OCI-LY7 (cell line): ENCODE measurements around the gene SLC22A14. TPM values are rescaled to one million over a fixed set of nuclear protein-coding genes. Genes with fewer than 3 reads are reported as not detected.

ENCODE experiments used
- BruUV-seq: library from RNA; stranded (reverse); fragments of 400-500 nt; replicated peaks from 2 replicates; lab custom pipeline; 2021; lab: Mats Ljungman, UMichigan
- CTCF ChIA-PET: fragments of 300-600 bp; sonication (Branson Sonifier 250); formaldehyde crosslinking; loops from one replicate; lab custom pipeline; 2022; ENCODE audit warnings: antibody characterized with exemption; ENCODE audit not compliant: unreplicated experiment; lab: Charles Lee
- POLR2A ChIA-PET: fragments of 300-600 bp; sonication (Branson Sonifier 250); formaldehyde crosslinking; loops from one replicate; lab custom pipeline; 2022; ENCODE audit warnings: antibody characterized with exemption; lab: Charles Lee
- DNase-seq: peaks from one replicate; pipeline ENCODE4 v3.0.0-alpha.2; 2015; ENCODE audit warnings: low spot score
- H2AFZ ChIP-seq: fragments of 200-600 bp; sonication (generic), shearing (Covaris generic); 2 replicates; pipeline ENCODE4 v1.6.1; 2014; ENCODE audit warnings: mild to moderate bottlenecking, antibody characterized with exemption, low read length, moderate library complexity
- H3K27ac ChIP-seq: fragments of 200-600 bp; sonication (generic); 2 replicates; pipeline ENCODE4 v1.5.1; 2014; ENCODE audit warnings: mixed run types, low read depth, mild to moderate bottlenecking, moderate library complexity, low read length, inconsistent platforms; ENCODE audit not compliant: poor library complexity, severe bottlenecking
- H3K36me3 ChIP-seq: fragments of 200-600 bp; sonication (generic); 2 replicates; pipeline ENCODE4 v1.6.1; 2014; ENCODE audit warnings: mild to moderate bottlenecking, antibody characterized with exemption, low read length, moderate library complexity, mixed read lengths; ENCODE audit not compliant: insufficient read depth
- H3K4me1 ChIP-seq: fragments of 200-600 bp; sonication (generic); 2 replicates; pipeline ENCODE4 v1.5.1; 2014; ENCODE audit warnings: mild to moderate bottlenecking, low read length; ENCODE audit not compliant: insufficient read depth, poor library complexity, severe bottlenecking
- H3K4me2 ChIP-seq: fragments of 200-600 bp; sonication (generic); 2 replicates; pipeline ENCODE4 v1.6.1; 2014; ENCODE audit warnings: mild to moderate bottlenecking, low read length
- H3K4me3 ChIP-seq: fragments of 200-600 bp; sonication (generic); 2 replicates; pipeline ENCODE4 v1.5.1; 2014; ENCODE audit warnings: mild to moderate bottlenecking, low read depth, low read length; ENCODE audit not compliant: poor library complexity, severe bottlenecking
- H3K79me2 ChIP-seq: fragments of 200-600 bp; sonication (generic); 2 replicates; pipeline ENCODE4 v1.6.1; 2016; ENCODE audit warnings: low read depth, mild to moderate bottlenecking, low read length, moderate library complexity, mixed read lengths; ENCODE audit not compliant: insufficient read depth
- H3K9me2 ChIP-seq: fragments of 200-600 bp; sonication (generic); 2 replicates; pipeline ENCODE4 v1.6.1; 2016; ENCODE audit warnings: mild to moderate bottlenecking, low read length, mixed read lengths; ENCODE audit not compliant: insufficient read depth
- H3K9me3 ChIP-seq: fragments of 200-600 bp; sonication (generic); 2 replicates; pipeline ENCODE4 v1.6.1; 2014; ENCODE audit warnings: mild to moderate bottlenecking, mixed run types, low read length, mixed read lengths
- H4K20me1 ChIP-seq: fragments of 200-600 bp; sonication (generic); 2 replicates; pipeline ENCODE4 v1.6.1; 2014; ENCODE audit warnings: mild to moderate bottlenecking, antibody characterized with exemption, low read length, moderate library complexity, mixed read lengths; ENCODE audit not compliant: insufficient read depth
- EZH2phosphoT487 ChIP-seq: fragments of 200-600 bp; sonication (generic); IDR thresholded peaks from 2 replicates; pipeline ENCODE4 v1.6.1; 2018; ENCODE audit warnings: low read depth, borderline replicate concordance, mild to moderate bottlenecking, mixed run types, antibody characterized with exemption, low read length, moderate library complexity, mixed read lengths
- intact Hi-C: fragments of 100-400 bp; cut with micrococcal nuclease; formaldehyde crosslinking; loops from one replicate; pipeline ENCODE4 v1.10.0; 2022; ENCODE audit not compliant: unreplicated experiment
- total RNA-seq, 2 experiments: library from RNA; depleted of rRNA in 1 of 2; stranded (reverse); fragments of >200 nt in 1 of 2; shearing (Covaris generic) in 1 of 2; gene quantifications; 2 replicates each; pipeline ENCODE4 v1.2.3, GENCODE V29; 2014 to 2022
- TF ChIP-seq, protein P1 (sequence below): fragments of 200-600 bp; sonication (generic); conservative IDR thresholded peaks from 2 replicates; pipeline ENCODE4 v1.5.1; 2014; ENCODE audit warnings: mild to moderate bottlenecking, antibody characterized with exemption, low read length, moderate library complexity, mixed read lengths

SLC22A14 gene
- total RNA-seq, 2 experiments from 2014 or later: not detected

DNA sequence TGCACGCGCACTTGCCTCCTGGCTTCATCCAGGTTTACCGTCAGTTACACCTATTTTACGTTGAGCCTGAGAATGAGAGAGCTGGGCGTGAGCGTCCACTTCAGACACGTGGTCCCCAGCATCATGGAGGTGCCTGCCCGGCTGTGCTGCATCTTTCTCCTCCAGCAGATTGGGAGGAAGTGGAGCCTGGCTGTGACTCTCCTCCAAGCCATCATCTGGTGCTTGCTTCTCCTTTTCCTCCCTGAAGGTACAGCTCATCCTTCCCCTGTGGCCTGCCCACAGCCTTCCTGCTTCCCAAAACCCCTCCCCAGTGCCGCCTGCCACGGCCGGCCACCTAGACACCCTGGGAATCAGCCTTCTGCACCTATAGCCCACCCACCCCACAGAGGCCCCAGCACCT lies 31.6 kb downstream of the SLC22A14 start:
- H3K4me1 ChIP-seq: no peaks in the 10 kb centered on the region
- POLR2A ChIA-PET: no interaction called here
- TF ChIP-seq, protein P1, sequence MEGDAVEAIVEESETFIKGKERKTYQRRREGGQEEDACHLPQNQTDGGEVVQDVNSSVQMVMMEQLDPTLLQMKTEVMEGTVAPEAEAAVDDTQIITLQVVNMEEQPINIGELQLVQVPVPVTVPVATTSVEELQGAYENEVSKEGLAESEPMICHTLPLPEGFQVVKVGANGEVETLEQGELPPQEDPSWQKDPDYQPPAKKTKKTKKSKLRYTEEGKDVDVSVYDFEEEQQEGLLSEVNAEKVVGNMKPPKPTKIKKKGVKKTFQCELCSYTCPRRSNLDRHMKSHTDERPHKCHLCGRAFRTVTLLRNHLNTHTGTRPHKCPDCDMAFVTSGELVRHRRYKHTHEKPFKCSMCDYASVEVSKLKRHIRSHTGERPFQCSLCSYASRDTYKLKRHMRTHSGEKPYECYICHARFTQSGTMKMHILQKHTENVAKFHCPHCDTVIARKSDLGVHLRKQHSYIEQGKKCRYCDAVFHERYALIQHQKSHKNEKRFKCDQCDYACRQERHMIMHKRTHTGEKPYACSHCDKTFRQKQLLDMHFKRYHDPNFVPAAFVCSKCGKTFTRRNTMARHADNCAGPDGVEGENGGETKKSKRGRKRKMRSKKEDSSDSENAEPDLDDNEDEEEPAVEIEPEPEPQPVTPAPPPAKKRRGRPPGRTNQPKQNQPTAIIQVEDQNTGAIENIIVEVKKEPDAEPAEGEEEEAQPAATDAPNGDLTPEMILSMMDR: no peak
- TF ChIP-seq EZH2phosphoT487: no peak
- no peaks in the 10 kb centered on the region for H4K20me1 ChIP-seq
- no peaks in the 10 kb centered on the region for H3K36me3 ChIP-seq
- no peaks in the 10 kb centered on the region for H3K79me2 ChIP-seq
- H3K4me3 ChIP-seq: no peak overlapping the region
- H3K9me2 ChIP-seq: no peaks in the 10 kb centered on the region
- no peak overlapping the region for H3K27ac ChIP-seq
- no peaks in the 10 kb centered on the region for H3K9me3 ChIP-seq
- DNase-seq: no peak
- intact Hi-C loops: no loop called here
- CTCF ChIA-PET: no interaction called here
- no peak overlapping the region for H3K4me2 ChIP-seq
- BruUV-seq: no TSS peak
- no peak overlapping the region for H2AFZ ChIP-seq

DNA sequence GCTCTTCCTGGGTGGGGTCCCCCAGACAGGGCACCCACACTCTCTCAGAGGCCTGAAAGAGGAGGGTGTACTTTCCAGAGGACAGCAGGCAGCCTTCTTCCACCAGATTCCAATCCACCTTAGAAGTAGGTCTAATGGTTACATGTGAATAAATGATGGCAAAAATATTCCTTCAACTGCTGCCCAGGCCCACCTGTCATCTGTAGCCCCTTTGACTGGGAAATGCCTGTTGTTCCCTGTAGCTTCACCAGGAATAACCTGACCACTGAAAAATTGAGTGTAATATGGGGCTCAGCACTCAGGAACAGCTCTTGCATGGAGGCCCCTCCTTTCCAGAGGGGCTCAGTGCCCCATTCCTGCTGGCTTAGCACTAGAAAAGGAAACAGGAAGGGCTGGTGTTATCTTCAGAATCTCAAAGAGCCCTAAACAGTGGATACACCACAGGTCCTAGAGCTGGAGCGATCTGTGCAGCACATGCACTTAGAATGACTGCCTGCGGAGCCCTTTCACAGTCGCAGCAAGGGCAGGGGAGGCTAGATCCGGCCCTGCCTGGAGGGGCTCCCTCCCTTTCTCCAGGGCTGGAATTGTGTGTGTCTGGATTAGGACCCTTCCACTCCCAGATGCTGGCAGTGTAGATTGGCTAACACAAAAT lies 32.1 kb downstream of the SLC22A14 start:
- Histone ChIP-seq H3K4me2 (no peak overlapping the region), H4K20me1 (no peaks in the 10 kb centered on the region), H3K27ac (no peak overlapping the region), H3K4me3 (no peak overlapping the region), H3K36me3 (no peaks in the 10 kb centered on the region), H3K79me2 (no peaks in the 10 kb centered on the region), H3K9me3 (no peaks in the 10 kb centered on the region), H3K9me2 (no peaks in the 10 kb centered on the region), H2AFZ (no peak overlapping the region), H3K4me1 (no peaks in the 10 kb centered on the region)
- ChIA-PET POLR2A (no interaction called here), CTCF (no interaction called here)
- no peak for DNase-seq
- TF ChIP-seq EZH2phosphoT487: no peak
- TF ChIP-seq, protein P1: no peak
- intact Hi-C loops: no loop called here
- no TSS peak for BruUV-seq

DNA sequence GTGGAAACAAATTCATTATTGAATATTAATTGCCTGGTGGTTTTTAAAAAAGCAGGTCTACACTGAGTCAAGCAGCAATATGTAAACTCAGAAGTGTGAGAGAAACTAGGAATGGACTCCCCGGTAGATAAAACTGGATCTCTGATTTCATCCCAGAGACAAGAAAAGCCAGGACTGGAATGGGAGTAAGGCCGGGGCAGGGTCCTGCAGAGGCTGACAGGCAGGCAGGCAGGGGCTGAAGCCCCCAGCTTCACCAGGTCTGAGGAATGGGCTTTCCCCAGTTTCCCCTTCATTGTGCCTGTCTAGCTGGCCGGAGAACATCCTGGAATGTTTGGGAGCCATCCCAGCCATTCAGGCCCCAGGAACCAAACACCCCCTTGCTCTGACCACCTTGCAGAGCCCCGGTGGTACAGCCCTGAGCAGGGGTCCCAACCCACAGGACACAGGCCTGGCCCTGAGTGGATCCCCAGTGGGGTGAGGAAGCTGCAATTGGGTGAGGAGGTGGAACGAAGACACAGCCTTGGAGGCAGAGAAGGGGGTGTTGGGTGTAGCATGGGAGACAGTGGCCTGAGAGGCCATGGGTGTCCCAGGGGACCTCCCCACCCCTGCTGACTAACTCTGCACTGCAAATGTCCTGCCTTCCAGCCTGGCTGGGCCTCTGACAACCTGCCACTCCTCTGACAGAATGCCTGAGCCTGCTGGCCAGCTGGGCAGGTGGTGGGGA lies 32.8 kb downstream of the SLC22A14 start:
- no peaks in the 10 kb centered on the region for H3K79me2 ChIP-seq
- DNase-seq: no peak
- no peaks in the 10 kb centered on the region for H3K4me1 ChIP-seq
- no peaks in the 10 kb centered on the region for H3K9me3 ChIP-seq
- H3K9me2 ChIP-seq: no peaks in the 10 kb centered on the region
- POLR2A ChIA-PET: no interaction called here
- BruUV-seq: no TSS peak
- no peak overlapping the region for H3K4me3 ChIP-seq
- H2AFZ ChIP-seq: no peak overlapping the region
- H4K20me1 ChIP-seq: no peaks in the 10 kb centered on the region
- CTCF ChIA-PET: no interaction called here
- no peak for TF ChIP-seq EZH2phosphoT487
- TF ChIP-seq, protein P1: no peak
- H3K36me3 ChIP-seq: no peaks in the 10 kb centered on the region
- intact Hi-C loops: no loop called here
- no peak overlapping the region for H3K4me2 ChIP-seq
- H3K27ac ChIP-seq: no peak overlapping the region
